OCI-LY7 (cell line): Measurements from ENCODE around the gene XAB2.

ENCODE experiments used
- EZH2phosphoT487 ChIP-seq: fragments of 200-600 bp; sonication (generic); IDR thresholded peaks from 2 replicates; pipeline ENCODE4 v1.6.1; 2018; ENCODE audit warnings: low read depth, borderline replicate concordance, mild to moderate bottlenecking, mixed run types, antibody characterized with exemption, low read length, moderate library complexity, mixed read lengths
- TF ChIP-seq, protein P1 (sequence below): fragments of 200-600 bp; sonication (generic); conservative IDR thresholded peaks from 2 replicates; pipeline ENCODE4 v1.5.1; 2014; ENCODE audit warnings: mild to moderate bottlenecking, antibody characterized with exemption, low read length, moderate library complexity, mixed read lengths

DNA sequence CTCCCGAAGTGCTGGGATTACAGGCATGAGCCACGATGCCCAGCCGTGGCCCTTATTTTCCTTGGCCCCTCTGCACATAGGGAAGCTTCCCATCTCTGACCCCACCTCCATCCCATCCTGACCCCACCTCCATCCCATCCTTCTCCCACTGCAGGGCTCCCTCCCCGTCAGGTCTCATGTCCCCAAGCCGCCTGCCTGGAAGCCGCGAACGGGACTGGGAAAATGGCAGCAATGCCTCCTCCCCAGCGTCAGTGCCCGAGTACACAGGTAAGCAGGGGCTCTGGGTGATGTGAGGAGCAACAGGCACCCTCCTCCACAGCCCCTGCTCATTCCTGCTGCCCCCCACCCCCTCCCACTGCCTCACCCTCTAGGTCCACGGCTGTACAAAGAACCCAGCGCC is 12.2 kb downstream of the XAB2 start:
- TF ChIP-seq, protein P1, sequence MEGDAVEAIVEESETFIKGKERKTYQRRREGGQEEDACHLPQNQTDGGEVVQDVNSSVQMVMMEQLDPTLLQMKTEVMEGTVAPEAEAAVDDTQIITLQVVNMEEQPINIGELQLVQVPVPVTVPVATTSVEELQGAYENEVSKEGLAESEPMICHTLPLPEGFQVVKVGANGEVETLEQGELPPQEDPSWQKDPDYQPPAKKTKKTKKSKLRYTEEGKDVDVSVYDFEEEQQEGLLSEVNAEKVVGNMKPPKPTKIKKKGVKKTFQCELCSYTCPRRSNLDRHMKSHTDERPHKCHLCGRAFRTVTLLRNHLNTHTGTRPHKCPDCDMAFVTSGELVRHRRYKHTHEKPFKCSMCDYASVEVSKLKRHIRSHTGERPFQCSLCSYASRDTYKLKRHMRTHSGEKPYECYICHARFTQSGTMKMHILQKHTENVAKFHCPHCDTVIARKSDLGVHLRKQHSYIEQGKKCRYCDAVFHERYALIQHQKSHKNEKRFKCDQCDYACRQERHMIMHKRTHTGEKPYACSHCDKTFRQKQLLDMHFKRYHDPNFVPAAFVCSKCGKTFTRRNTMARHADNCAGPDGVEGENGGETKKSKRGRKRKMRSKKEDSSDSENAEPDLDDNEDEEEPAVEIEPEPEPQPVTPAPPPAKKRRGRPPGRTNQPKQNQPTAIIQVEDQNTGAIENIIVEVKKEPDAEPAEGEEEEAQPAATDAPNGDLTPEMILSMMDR = no peak
- no peak for TF ChIP-seq EZH2phosphoT487
